ENCODE measurements around the gene FAM204A.

The FAM204A gene

GRCh38 chr10:118343115-118343514 lies 991 bp upstream of the FAM204A start:
- FAIRE-seq, result no peak
- no peak for DNase-seq (ENCODE audit: insufficient read length, low spot score)
- no peak for TF ChIP-seq POLR2A (IDR thresholded peaks at IDR 0.05; ENCODE audit: low read depth, low read length)

GRCh38 chr10:118342638-118343020 lies 505 bp upstream of the FAM204A start:
- no peak for FAIRE-seq
- no peak for DNase-seq (ENCODE audit: insufficient read length, low spot score)
- no peak for TF ChIP-seq POLR2A (IDR thresholded peaks at IDR 0.05; ENCODE audit: low read depth, low read length)

- DNase-seq (ENCODE audit: insufficient read length, low spot score) (no peak), FAIRE-seq (no peak)
- TF ChIP-seq POLR2A (IDR thresholded peaks at IDR 0.05; ENCODE audit: low read depth, low read length), result no peak
These were observed 1.6 kb downstream of the FAM204A start for GRCh38 chr10:118340486-118340885.

GRCh38 chr10:118339111-118339510 lies 3.0 kb downstream of the FAM204A start:
- no peak for DNase-seq (ENCODE audit: insufficient read length, low spot score)
- no peak for TF ChIP-seq POLR2A (IDR thresholded peaks at IDR 0.05; ENCODE audit: low read depth, low read length)
- FAIRE-seq, result no peak

GRCh38 chr10:118337356-118337755 lies 4.8 kb downstream of the FAM204A start:
- no peak for FAIRE-seq
- DNase-seq (ENCODE audit: insufficient read length, low spot score), result no peak
- TF ChIP-seq POLR2A (IDR thresholded peaks at IDR 0.05; ENCODE audit: low read depth, low read length), result no peak

GRCh38 chr10:118333871-118334270 lies 8.3 kb downstream of the FAM204A start:
- no peak for FAIRE-seq
- no peak for TF ChIP-seq POLR2A (IDR thresholded peaks at IDR 0.05; ENCODE audit: low read depth, low read length)

GRCh38 chr10:118332948-118333710 lies 9.0 kb downstream of the FAM204A start:
- TF ChIP-seq POLR2A (IDR thresholded peaks at IDR 0.05; ENCODE audit: low read depth, low read length), result no peak
- FAIRE-seq, result no peak
- no peak for DNase-seq (ENCODE audit: insufficient read length, low spot score)

More at GRCh38 chr10:118333871-118334270, 8.3 kb downstream of the FAM204A start:
- no peak for DNase-seq (ENCODE audit: insufficient read length, low spot score)

- TF ChIP-seq POLR2A (IDR thresholded peaks at IDR 0.05; ENCODE audit: low read depth, low read length), result no peak
- DNase-seq (ENCODE audit: insufficient read length, low spot score) (no peak), FAIRE-seq (no peak)
These were observed 9.9 kb downstream of the FAM204A start for GRCh38 chr10:118332236-118332635.

GRCh38 chr10:118330295-118331076 lies 11.6 kb downstream of the FAM204A start:
- TF ChIP-seq POLR2A (IDR thresholded peaks at IDR 0.05; ENCODE audit: low read depth, low read length), result no peak
- FAIRE-seq, result no peak
- DNase-seq (ENCODE audit: insufficient read length, low spot score), result no peak

GRCh38 chr10:118324140-118324539 lies 18.0 kb downstream of the FAM204A start:
- no peak for TF ChIP-seq POLR2A (IDR thresholded peaks at IDR 0.05; ENCODE audit: low read depth, low read length)
- no peak for FAIRE-seq
- DNase-seq (ENCODE audit: insufficient read length, low spot score), result no peak

- FAIRE-seq (no peak), DNase-seq (ENCODE audit: insufficient read length, low spot score) (no peak)
- TF ChIP-seq POLR2A (IDR thresholded peaks at IDR 0.05; ENCODE audit: low read depth, low read length), result no peak
These were observed 20.2 kb downstream of the FAM204A start for GRCh38 chr10:118321724-118322575.

- TF ChIP-seq POLR2A (IDR thresholded peaks at IDR 0.05; ENCODE audit: low read depth, low read length), result no peak
- FAIRE-seq, result no peak
- no peak for DNase-seq (ENCODE audit: insufficient read length, low spot score)
These were observed 26.5 kb downstream of the FAM204A start for GRCh38 chr10:118315629-118316028.

GRCh38 chr10:118314882-118315281 lies 27.2 kb downstream of the FAM204A start:
- FAIRE-seq, result no peak
- no peak for DNase-seq (ENCODE audit: insufficient read length, low spot score)
- no peak for TF ChIP-seq POLR2A (IDR thresholded peaks at IDR 0.05; ENCODE audit: low read depth, low read length)

GRCh38 chr10:118311505-118311904 lies 30.6 kb downstream of the FAM204A start:
- no peak for TF ChIP-seq POLR2A (IDR thresholded peaks at IDR 0.05; ENCODE audit: low read depth, low read length)
- FAIRE-seq, result no peak
- no peak for DNase-seq (ENCODE audit: insufficient read length, low spot score)

Measured in H54 (cell line).